ENCODE measurements around the gene DDX20.
"Not testable (repeated sequence)": the region's sequence is repeated elsewhere in the genome, so short reads cannot be mapped to it uniquely, and the experiment has no call there.

The DDX20 gene

GRCh38 chr1:111733992-111734341 is 21.7 kb upstream of the DDX20 start:
- no peak for DNase-seq (ENCODE audit: low spot score)

GRCh38 chr1:111734426-111734825 is 21.3 kb upstream of the DDX20 start:
- DNase-seq (ENCODE audit: low spot score): no peak

- DNase-seq (ENCODE audit: low spot score): no peak
Measured at GRCh38 chr1:111734856-111735255, 20.8 kb upstream of the DDX20 start.

GRCh38 chr1:111735321-111735720 is 20.4 kb upstream of the DDX20 start:
- no peak for DNase-seq (ENCODE audit: low spot score)

GRCh38 chr1:111735858-111736544 is 19.7 kb upstream of the DDX20 start:
- DNase-seq (ENCODE audit: low spot score): no peak

GRCh38 chr1:111736548-111737215 is 19.0 kb upstream of the DDX20 start:
- DNase-seq (ENCODE audit: low spot score): no peak

GRCh38 chr1:111737216-111738132 is 18.2 kb upstream of the DDX20 start:
- no peak for DNase-seq (ENCODE audit: low spot score)

GRCh38 chr1:111738133-111738435 is 17.6 kb upstream of the DDX20 start:
- no peak for DNase-seq (ENCODE audit: low spot score)

- peak; percentile 65 for DNase-seq (ENCODE audit: low spot score)
Measured at GRCh38 chr1:111738436-111739193, 17.1 kb upstream of the DDX20 start.

GRCh38 chr1:111739194-111739924 is 16.3 kb upstream of the DDX20 start, which contains the start of gene INKA2:
Gene INKA2, minus strand, starts transcription at chr1:111739395. Its CDS starts 153 bp downstream, at chr1:111739242.
- DNase-seq (ENCODE audit: low spot score): peak; percentile 90

- DNase-seq (ENCODE audit: low spot score): peak; percentile 80
Measured at GRCh38 chr1:111739925-111740765, 15.6 kb upstream of the DDX20 start.

- DNase-seq (ENCODE audit: low spot score): not testable (repeated sequence)
Measured at GRCh38 chr1:111742292-111742691, 13.4 kb upstream of the DDX20 start.

GRCh38 chr1:111742938-111743549 is 12.7 kb upstream of the DDX20 start:
- DNase-seq (ENCODE audit: low spot score): no peak

GRCh38 chr1:111743679-111744101 is 12.0 kb upstream of the DDX20 start:
- DNase-seq (ENCODE audit: low spot score): no peak

GRCh38 chr1:111745675-111746613 is 9.8 kb upstream of the DDX20 start:
- DNase-seq (ENCODE audit: low spot score): peak; percentile 76

GRCh38 chr1:111746614-111746999 is 9.1 kb upstream of the DDX20 start:
- no peak for DNase-seq (ENCODE audit: low spot score)

- DNase-seq (ENCODE audit: low spot score): peak; percentile 58
Measured at GRCh38 chr1:111747282-111747734, 8.4 kb upstream of the DDX20 start.

GRCh38 chr1:111747947-111748346 is 7.8 kb upstream of the DDX20 start:
- DNase-seq (ENCODE audit: low spot score): no peak

GRCh38 chr1:111749628-111750027 is 6.1 kb upstream of the DDX20 start:
- no peak for DNase-seq (ENCODE audit: low spot score)

Measured in cerebellar cortex (tissue), 1 donor.